Heart right ventricle (tissue), 16 donors: Measurements from ENCODE around the gene GSN. TPM values are rescaled to one million over a fixed set of nuclear protein-coding genes. Genes with fewer than 3 reads are reported as not detected.

Source experiments
- ATAC-seq, 8 donors: fragments of 200-7000 bp; cut with Tn5 transposase; one replicate each; pipeline ENCODE4 v1.9.1; 2020; ENCODE audit warnings: mild to moderate bottlenecking in 8 of 8, moderate library complexity in 8 of 8, moderate number of reproducible peaks in 1 of 8
- DNase-seq, 2 donors: peaks; one replicate each; pipeline ENCODE4 v3.0.0-alpha.2; 2020
- H3K27ac ChIP-seq, 10 donors: fragments of 200-600 bp; sonication (generic) in 2 of 10; one replicate each; pipeline versions ENCODE4 v1.5.0 to v1.8.0; 2020 to 2022; ENCODE audit warnings: mild to moderate bottlenecking in 3 of 10
- H3K27me3 ChIP-seq, 7 donors: fragments of 200-600 bp; one replicate each; pipeline ENCODE4 v1.8.0; 2021 to 2022; ENCODE audit warnings: mild to moderate bottlenecking in 2 of 7
- H3K36me3 ChIP-seq, 9 donors: fragments of 200-600 bp; sonication (generic) in 1 of 9; one replicate each; pipeline versions ENCODE4 v1.5.0 to v1.8.0; 2020 to 2022; ENCODE audit warnings: mild to moderate bottlenecking in 2 of 9
- H3K4me1 ChIP-seq, 9 donors: fragments of 200-600 bp; sonication (generic) in 1 of 9; one replicate each; pipeline versions ENCODE4 v1.5.0 to v1.8.0; 2020 to 2022; ENCODE audit warnings: mild to moderate bottlenecking in 4 of 9
- H3K4me3 ChIP-seq, 10 donors: fragments of 200-600 bp; sonication (generic) in 2 of 10; one replicate each; pipeline versions ENCODE4 v1.5.0 to v1.8.0; 2020 to 2022; ENCODE audit warnings: mild to moderate bottlenecking in 7 of 10, moderate library complexity in 2 of 10
- H3K9me3 ChIP-seq, 11 donors: fragments of 200-600 bp in 10 of 11; sonication (generic) in 2 of 11; one replicate each; pipeline versions ENCODE4 v1.5.0 to v1.8.0; 2013 to 2022; ENCODE audit warnings: mild to moderate bottlenecking in 2 of 11, control low read depth in 1 of 11, moderate library complexity in 1 of 11
- CTCF ChIP-seq, 9 donors: fragments of 200-600 bp; sonication (generic) in 2 of 9; IDR thresholded peaks; one replicate each; pipeline versions ENCODE4 v1.5.0 to v1.8.0; 2021 to 2022; ENCODE audit warnings: antibody characterized with exemption in 9 of 9, mild to moderate bottlenecking in 5 of 9, moderate library complexity in 1 of 9
- WGBS, 2 donors: extraction: QIAGEN DNeasy Blood & Tissue Kit; methylation state at CpG; one replicate each; pipeline ENCODE4 v1.1.7; 2013; ENCODE audit warnings: inconsistent platforms in 1 of 2; 5-methylcytosine and 5-hydroxymethylcytosine counted together
- intact Hi-C, 10 donors: fragments of 100-400 bp; cut with DNase I; formaldehyde crosslinking; loops; one replicate each; pipeline versions ENCODE4 v1.11.1 to v1.14.2; 2022
- polyA plus RNA-seq, 2 donors: library from polyadenylated mRNA; stranded (reverse); fragments of 200-250 nt; gene quantifications; one replicate each; pipeline ENCODE4 v1.2.3, GENCODE V29; 2013
- total RNA-seq, 10 donors: library from RNA; stranded (reverse); fragmentation: NEBNext Ultra II Directional in 3 of 10; extraction: Animal tissue kit (Norgen Biotek cat#: 25700) in 3 of 10; gene quantifications; one replicate each; pipeline versions ENCODE4 v1.2.1 to v1.2.4, GENCODE V29; 2021 to 2023
- donor health status: Arrhythmogenic right ventricular cardiomyopathy.
- donor health status: ischemic (EF 13 %, LVEDD 7.1; RV severe dilation, severe dysfunction).
- donor health status: healthy with polysubstance abuse.
- donor health status: DM: no; HTN: yes; CAD: no.
- donor health status: DM: no; HTN: no; CAD: no.
- donor health status: ischemic (EF 25% LVEDD 6.9; RV normal size, moderate dysfunction).
- donor health status: ischemic (EF 25% LVEDD 5.7; RV mildly dilated, moderate dysfunction).
- donor health status: healthy.
- donor health status: DM: yes; HTN: yes; CAD: no.
- donor health status: Ischemic cardiomyopathy.
- donor health status: ischemic (EF 35%, LVEDD 5.7; RV mildly dilated, moderate dysfunction).
- donor health status: nonischemic (EF 11% LVEDD 7.7; RV severe dilation, severe dysfunction).
- donor health status: DM: yes; HTN: yes; CAD: no.
- donor health status: PGD.
- donor health status: ischemic (EF 29% LVEDD 5.4; RV normal size, mild dysfunction).
- donor health status: nonischemic (EF 23%, LVEDD 6.1; RV moderate dilation, normal function).

GSN gene
- total and polyA plus RNA-seq, 12 donors = 360 to 861 (median 668) TPM

- Histone ChIP-seq H3K4me3 (no peak overlapping the region), H3K4me1 (peaks cover 0 to 27% (median 0%) of the 10 kb centered on the region in 9 donors), H3K9me3 (no peaks in the 10 kb centered on the region), H3K36me3 (no peaks in the 10 kb centered on the region), H3K27ac (peak overlapping the region in 1 of 10 donors; percentile 40), H3K27me3 (no peaks in the 10 kb centered on the region)
- no peak for TF ChIP-seq CTCF (IDR thresholded peaks at IDR 0.05)
- no peak for ATAC-seq
- intact Hi-C loops = loop anchor here in 5 of 10 donors (2.0 to 10.0 kb wide), 5 partner anchors 46 to 96 kb away; partner anchors contain the start of gene GSN (in 2 of the 5)
- WGBS, 2 donors = 75 to 82% methylated on average over 13 of the region's 13 CpGs
- no peak for DNase-seq
Measured at GRCh38 chr9:121220996-121221663, 46.8 kb upstream of the GSN start.

- no peak for ATAC-seq
- intact Hi-C loops = loop anchor here in 5 of 10 donors (2.0 to 10.0 kb wide), 5 partner anchors 46 to 96 kb away; partner anchors contain the start of gene GSN (in 2 of the 5)
- Histone ChIP-seq H3K4me3 (no peak overlapping the region), H3K27me3 (no peaks in the 10 kb centered on the region), H3K27ac (no peak overlapping the region), H3K4me1 (peaks cover 0 to 23% (median 0%) of the 10 kb centered on the region in 9 donors), H3K9me3 (no peaks in the 10 kb centered on the region), H3K36me3 (no peaks in the 10 kb centered on the region)
- no peak for DNase-seq
- no peak for TF ChIP-seq CTCF (IDR thresholded peaks at IDR 0.05)
- 97 to 100% methylated on average over 2 of the region's 2 CpGs for WGBS, 2 donors
Measured at GRCh38 chr9:121221664-121222055, 46.3 kb upstream of the GSN start.

DNA sequence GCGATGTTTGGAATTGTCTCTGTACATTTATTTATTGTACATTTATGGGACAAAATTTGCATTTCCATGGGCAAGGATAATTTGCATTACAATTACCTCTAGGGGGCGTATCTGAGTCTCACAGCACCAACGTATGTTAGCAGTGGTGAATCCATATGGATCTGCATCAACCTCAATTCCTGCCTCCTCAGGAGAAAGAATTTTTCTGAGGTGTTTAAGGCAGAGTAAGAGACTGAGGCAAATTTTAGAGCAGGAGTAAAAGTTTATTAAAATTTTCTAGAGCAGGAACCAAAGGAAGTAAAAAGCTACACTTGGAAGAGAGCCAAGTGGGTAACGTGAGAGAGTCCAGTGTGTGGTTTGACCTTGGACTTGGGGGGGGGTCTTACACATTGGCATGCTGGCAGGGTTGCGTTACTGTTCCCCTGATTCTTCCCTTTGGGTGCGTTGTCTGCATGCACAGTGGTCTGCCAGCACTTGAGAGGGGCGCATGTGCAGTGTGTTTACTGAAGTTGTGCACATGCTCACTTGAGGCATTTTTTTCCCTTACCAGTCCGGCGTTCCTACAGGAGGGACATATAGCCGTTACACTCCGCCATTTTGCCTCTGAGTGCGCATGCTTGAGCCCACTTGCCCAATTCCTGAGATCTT lies 45.3 kb upstream of the GSN start:
- H3K4me3 ChIP-seq = no peak overlapping the region
- ATAC-seq (peak in 5 of 8 donors; percentile 37 to 69 (median 44)), DNase-seq (no peak)
- intact Hi-C loops = loop anchor here in 5 of 10 donors (5.0 to 10.0 kb wide), 4 partner anchors 45 to 95 kb away; partner anchors contain the start of gene GSN (in 2 of the 5)
- no peaks in the 10 kb centered on the region for H3K27me3 ChIP-seq
- H3K9me3 ChIP-seq = no peaks in the 10 kb centered on the region
- H3K27ac ChIP-seq = no peak overlapping the region
- H3K4me1 ChIP-seq = peaks cover 0 to 23% (median 0%) of the 10 kb centered on the region in 9 donors
- WGBS, 2 donors = 62 to 63% methylated on average over 12 of the region's 12 CpGs
- no peaks in the 10 kb centered on the region for H3K36me3 ChIP-seq
- peak; percentile 54 to 84 (median 74) for TF ChIP-seq CTCF (IDR thresholded peaks at IDR 0.05)

DNA sequence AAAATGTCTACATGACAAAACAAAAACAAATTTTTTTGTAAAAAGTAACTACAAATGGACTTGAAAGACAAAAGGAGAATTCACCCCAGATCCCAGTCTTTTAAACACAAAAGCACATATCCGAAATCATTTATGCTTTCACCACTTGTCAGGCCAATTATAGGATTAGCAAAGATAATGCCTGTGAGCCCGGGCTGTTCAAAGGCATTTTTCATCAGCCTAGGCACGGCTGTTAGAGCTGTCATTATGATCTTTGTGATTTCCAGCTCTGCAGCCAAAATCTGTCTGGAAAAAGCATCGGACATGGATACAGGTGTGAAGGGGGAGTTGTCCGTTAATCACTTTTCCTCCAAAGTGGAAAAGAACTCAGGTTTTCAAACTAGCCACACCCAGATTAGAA lies 42.7 kb upstream of the GSN start:
- H3K4me1 ChIP-seq = peaks cover 0 to 23% (median 0%) of the 10 kb centered on the region in 9 donors
- no peak overlapping the region for H3K4me3 ChIP-seq
- TF ChIP-seq CTCF (IDR thresholded peaks at IDR 0.05) = no peak
- intact Hi-C loops = loop anchor here in 3 of 10 donors (5.0 to 10.0 kb wide), 3 partner anchors 37 to 50 kb away; partner anchors contain the start of gene GSN (in 1 of the 3)
- WGBS, 2 donors = 55 to 66% methylated on average over 5 of the region's 5 CpGs
- H3K36me3 ChIP-seq = no peaks in the 10 kb centered on the region
- H3K27ac ChIP-seq = no peak overlapping the region
- no peaks in the 10 kb centered on the region for H3K9me3 ChIP-seq
- no peak for DNase-seq
- H3K27me3 ChIP-seq = no peaks in the 10 kb centered on the region
- no peak for ATAC-seq
